Lower leg skin (tissue), 3 donors: Measurements from ENCODE around the gene CTSK.
"Not testable (repeated sequence)": the region's sequence is repeated elsewhere in the genome, so short reads cannot be mapped to it uniquely, and the experiment has no call there.

ENCODE experiments used
- CTCF ChIP-seq, 3 donors: fragments of 450-650 bp; IDR thresholded peaks; one replicate each; pipeline ENCODE4 v1.5.1; 2016; ENCODE audit warnings: antibody characterized with exemption in 3 of 3, mild to moderate bottlenecking in 3 of 3, moderate library complexity in 2 of 3
- POLR2A ChIP-seq, 2 donors: fragments of 450-650 bp; IDR thresholded peaks; one replicate each; pipeline ENCODE4 v1.6.1; 2016 to 2017; ENCODE audit warnings: antibody characterized with exemption in 2 of 2, mild to moderate bottlenecking in 1 of 2, moderate library complexity in 1 of 2

DNA sequence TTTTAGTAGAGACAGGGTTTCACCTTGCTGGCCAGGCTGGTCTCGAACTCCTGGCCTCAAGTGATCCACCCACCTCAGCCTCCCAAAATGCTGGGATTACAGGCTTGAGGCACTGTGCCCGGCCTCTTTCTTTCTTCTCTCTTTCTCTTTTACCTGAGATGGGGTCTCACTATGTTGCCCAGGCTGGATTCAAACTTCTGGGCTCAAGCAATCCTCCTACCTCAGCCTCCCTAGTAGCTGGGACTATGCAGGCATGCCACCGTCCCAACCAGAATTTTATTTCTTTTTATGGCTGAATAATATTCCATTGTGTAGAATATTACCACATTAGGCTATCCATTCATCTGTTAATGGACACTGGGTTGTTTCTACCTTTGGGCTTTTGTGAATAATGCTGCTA, 14.3 kb downstream of the CTSK start:
- TF ChIP-seq CTCF, POLR2A (IDR thresholded peaks at IDR 0.05): not testable (repeated sequence)
